Measurements from ENCODE around the gene KCNMB3.
"Not testable (repeated sequence)": the region's sequence is repeated elsewhere in the genome, so short reads cannot be mapped to it uniquely, and the experiment has no call there.

DNA sequence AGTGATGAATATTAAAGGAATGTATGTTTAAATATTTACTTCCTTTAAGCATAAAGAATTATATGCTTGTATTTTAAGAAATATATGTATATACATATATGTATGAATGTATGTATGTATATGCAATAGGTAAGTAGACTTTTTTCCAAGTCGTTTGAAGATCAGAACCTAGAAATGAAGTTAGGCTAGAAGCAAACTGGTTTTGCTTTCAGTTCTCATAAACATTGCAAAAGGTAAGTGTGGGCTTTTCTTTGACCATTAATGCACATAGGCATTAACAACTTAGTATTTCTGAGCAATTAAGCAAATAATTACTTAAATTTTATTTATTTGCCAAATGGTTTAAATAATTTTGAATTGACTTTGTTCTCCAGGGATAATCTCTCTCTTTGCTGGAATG lies 10.6 kb downstream of the KCNMB3 start:
- TF ChIP-seq, protein P1, sequence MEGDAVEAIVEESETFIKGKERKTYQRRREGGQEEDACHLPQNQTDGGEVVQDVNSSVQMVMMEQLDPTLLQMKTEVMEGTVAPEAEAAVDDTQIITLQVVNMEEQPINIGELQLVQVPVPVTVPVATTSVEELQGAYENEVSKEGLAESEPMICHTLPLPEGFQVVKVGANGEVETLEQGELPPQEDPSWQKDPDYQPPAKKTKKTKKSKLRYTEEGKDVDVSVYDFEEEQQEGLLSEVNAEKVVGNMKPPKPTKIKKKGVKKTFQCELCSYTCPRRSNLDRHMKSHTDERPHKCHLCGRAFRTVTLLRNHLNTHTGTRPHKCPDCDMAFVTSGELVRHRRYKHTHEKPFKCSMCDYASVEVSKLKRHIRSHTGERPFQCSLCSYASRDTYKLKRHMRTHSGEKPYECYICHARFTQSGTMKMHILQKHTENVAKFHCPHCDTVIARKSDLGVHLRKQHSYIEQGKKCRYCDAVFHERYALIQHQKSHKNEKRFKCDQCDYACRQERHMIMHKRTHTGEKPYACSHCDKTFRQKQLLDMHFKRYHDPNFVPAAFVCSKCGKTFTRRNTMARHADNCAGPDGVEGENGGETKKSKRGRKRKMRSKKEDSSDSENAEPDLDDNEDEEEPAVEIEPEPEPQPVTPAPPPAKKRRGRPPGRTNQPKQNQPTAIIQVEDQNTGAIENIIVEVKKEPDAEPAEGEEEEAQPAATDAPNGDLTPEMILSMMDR (IDR thresholded peaks at IDR 0.05), result not testable (repeated sequence)
- TF ChIP-seq POLR2A (IDR thresholded peaks at IDR 0.05), result not testable (repeated sequence)

Data from breast epithelium (tissue), 3 donors.